ENCODE measurements around the gene CFAP126.

GRCh38 chr1:161342177-161342576, 25.5 kb downstream of the CFAP126 start:
- TF ChIP-seq EZH2 (IDR thresholded peaks at IDR 0.05) (no peak), CTCF (IDR thresholded peaks at IDR 0.05) (no peak)

Measured in neural progenitor cell (in vitro differentiated cells).